A673 (cell line): ENCODE measurements around the gene SSNA1. TPM values are rescaled to one million over a fixed set of nuclear protein-coding genes. Genes with fewer than 3 reads are reported as not detected.
A peak's percentile ranks its signal among the peaks of the same experiment; 100 is the strongest.

ENCODE experiments used
- BruUV-seq: library from RNA; stranded (reverse); fragments of 400-500 nt; replicated peaks from 2 replicates; lab custom pipeline; 2021; lab: Mats Ljungman, UMichigan
- CTCF ChIA-PET: fragments of 300-600 bp; sonication (Branson Sonifier 250); formaldehyde crosslinking; loops from one replicate; lab custom pipeline; 2022; ENCODE audit warnings: antibody characterized with exemption; lab: Charles Lee
- POLR2A ChIA-PET: fragments of 300-600 bp; sonication (Branson Sonifier 250); formaldehyde crosslinking; loops from one replicate; lab custom pipeline; 2022; ENCODE audit warnings: antibody characterized with exemption; ENCODE audit not compliant: low non-redundant PET; lab: Charles Lee
- DNase-seq: peaks from one replicate; pipeline ENCODE4 v3.0.0-alpha.2; 2015; ENCODE audit warnings: low spot score
- H3K27ac ChIP-seq: fragments of 200-600 bp; sonication (generic); 2 replicates; pipeline ENCODE4 v1.5.1; 2016; ENCODE audit warnings: mixed run types, low read depth, mild to moderate bottlenecking, mixed read lengths, antibody characterized with exemption, low read length; ENCODE audit not compliant: poor library complexity, severe bottlenecking
- H3K27me3 ChIP-seq: fragments of 200-600 bp; sonication (generic); replicated peaks from 2 replicates; pipeline ENCODE4 v1.6.1; 2017; ENCODE audit warnings: mixed run types, low read depth, mild to moderate bottlenecking, mixed read lengths, antibody characterized with exemption, low read length; ENCODE audit not compliant: insufficient read depth, poor library complexity
- H3K36me3 ChIP-seq: fragments of 200-600 bp; sonication (generic); 2 replicates; pipeline ENCODE4 v1.6.1; 2016; ENCODE audit warnings: mixed run types, mild to moderate bottlenecking, mixed read lengths, antibody characterized with exemption, low read length; ENCODE audit not compliant: insufficient read depth, poor library complexity, severe bottlenecking
- H3K4me1 ChIP-seq: fragments of 200-600 bp; sonication (generic); 2 replicates; pipeline ENCODE4 v1.6.1; 2017; ENCODE audit warnings: mixed run types, mild to moderate bottlenecking, mixed read lengths, antibody characterized with exemption, low read length; ENCODE audit not compliant: insufficient read depth, poor library complexity, severe bottlenecking
- H3K4me3 ChIP-seq: fragments of 200-600 bp; sonication (generic); 2 replicates; pipeline ENCODE4 v1.5.1; 2016; ENCODE audit warnings: low read depth, mixed run types, mild to moderate bottlenecking, mixed read lengths, low read length; ENCODE audit not compliant: poor library complexity, severe bottlenecking
- H3K9me3 ChIP-seq: fragments of 200-600 bp; sonication (generic); 2 replicates; pipeline ENCODE4 v1.6.1; 2016; ENCODE audit warnings: mixed run types, low read depth, mild to moderate bottlenecking, mixed read lengths, antibody characterized with exemption, low read length; ENCODE audit not compliant: poor library complexity, severe bottlenecking
- CTCF ChIP-seq: fragments of 300-800, 200-600 bp; sonication (generic); conservative IDR thresholded peaks from 2 replicates; pipeline ENCODE4 v1.5.1; 2017; ENCODE audit warnings: low read depth, mild to moderate bottlenecking, antibody characterized with exemption, low read length, moderate library complexity, mixed read lengths
- EZH2 ChIP-seq: fragments of 200-600 bp; sonication (generic); IDR thresholded peaks from 2 replicates; pipeline ENCODE4 v1.6.1; 2017; ENCODE audit warnings: borderline replicate concordance, low read depth, mild to moderate bottlenecking, mixed read lengths, antibody characterized with exemption, low read length; ENCODE audit not compliant: poor library complexity, severe bottlenecking
- intact Hi-C: fragments of 100-400 bp; cut with micrococcal nuclease; formaldehyde crosslinking; loops from one replicate; pipeline ENCODE4 v1.10.0; 2022; ENCODE audit not compliant: unreplicated experiment
- total RNA-seq: library from RNA; stranded (reverse); gene quantifications from 2 replicates; pipeline ENCODE4 v1.2.3, GENCODE V29; 2021

The SSNA1 gene
- total RNA-seq, 1 experiment from 2014 or later = 87.3 TPM

- Histone ChIP-seq H3K36me3 (no peaks in the 10 kb centered on the region), H3K4me3 (peak overlapping the region; percentile 72), H3K4me1 (peaks cover 9% of the 10 kb centered on the region), H3K27ac (peak overlapping the region; percentile 67), H3K9me3 (no peaks in the 10 kb centered on the region), H3K27me3 (no peaks in the 10 kb centered on the region)
- DNase-seq = no peak
- BruUV-seq = no TSS peak
- POLR2A ChIA-PET = no interaction called here
- intact Hi-C loops = loop anchor here (5.0 kb wide), 1 partner anchor 429 kb away; the partner anchor contains the start of gene TMEM141
- TF ChIP-seq EZH2 (no peak), CTCF (no peak)
- CTCF ChIA-PET = no interaction called here
These were observed 33.1 kb downstream of the SSNA1 start for GRCh38 chr9:137221506-137222111.

DNA sequence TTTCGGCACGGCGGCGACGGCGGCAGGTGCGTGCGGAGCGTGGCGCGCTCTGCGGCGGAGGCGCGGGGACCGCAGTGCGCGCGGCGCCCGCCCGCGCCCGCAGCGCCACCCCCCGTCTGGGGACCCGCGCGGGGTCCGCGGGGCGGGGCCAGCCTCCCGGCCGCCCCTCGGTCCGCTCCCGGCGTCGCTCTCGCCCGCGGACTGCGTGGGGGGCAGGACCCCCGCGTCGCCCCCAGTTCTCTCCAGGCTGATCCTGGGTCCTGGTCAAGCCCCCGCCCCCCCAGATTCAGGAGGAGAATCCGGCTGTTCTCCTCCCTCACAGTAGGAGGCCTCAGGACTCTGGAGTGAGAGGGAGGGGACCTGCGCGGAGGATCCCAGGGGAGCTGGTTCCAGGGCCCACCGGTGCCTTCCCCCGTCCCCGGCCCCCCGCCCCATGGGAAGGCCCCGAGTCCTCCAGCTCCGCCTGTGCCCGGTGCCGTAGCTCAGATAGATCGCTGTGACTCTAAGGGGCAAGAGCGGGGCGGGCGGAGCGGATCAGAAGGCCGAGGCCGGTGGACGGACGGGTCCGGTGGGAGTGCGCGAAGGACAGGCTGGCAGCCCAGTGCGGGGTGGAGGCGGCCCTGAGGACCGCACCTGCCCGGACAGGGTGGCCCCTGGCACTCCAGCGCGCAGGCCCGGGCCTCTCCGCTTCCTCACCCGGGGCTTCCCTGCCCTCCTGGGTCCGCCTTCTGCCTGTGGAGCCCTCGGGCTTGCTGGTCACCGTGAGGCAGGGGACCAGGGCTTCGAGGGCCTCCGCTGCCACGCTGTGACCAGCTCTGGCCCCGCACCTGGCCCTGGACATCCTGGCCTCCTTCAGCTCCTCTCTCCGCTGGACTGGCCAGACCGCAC lies 34.0 kb downstream of the SSNA1 start, which contains the start of gene RNF208:
Gene RNF208, minus strand, starts transcription at position 51 of the 888 bp plus-strand sequence. CDS start 1,028 bp downstream, outside the sequence.
- no peaks in the 10 kb centered on the region for H3K27me3 ChIP-seq
- no peaks in the 10 kb centered on the region for H3K36me3 ChIP-seq
- peak within 1 kb of the TSS; percentile 72 for H3K4me3 ChIP-seq
- DNase-seq = no peak
- POLR2A ChIA-PET = no interaction called here
- BruUV-seq = no TSS peak
- H3K4me1 ChIP-seq = peaks cover 9% of the 10 kb centered on the region
- TF ChIP-seq CTCF (no peak), EZH2 (no peak)
- peak within 1 kb of the TSS; percentile 67 for H3K27ac ChIP-seq
- intact Hi-C loops = loop anchor here (5.0 kb wide), 1 partner anchor 430 kb away; the partner anchor contains the start of gene TMEM141
- no peaks in the 10 kb centered on the region for H3K9me3 ChIP-seq
- CTCF ChIA-PET = interaction anchor here (0.5 to 1.7 kb wide), 5 partner anchors 12 to 224 kb away, joined by 3 to 22 read pairs (median 4); no protein-coding TSS in a partner anchor

DNA sequence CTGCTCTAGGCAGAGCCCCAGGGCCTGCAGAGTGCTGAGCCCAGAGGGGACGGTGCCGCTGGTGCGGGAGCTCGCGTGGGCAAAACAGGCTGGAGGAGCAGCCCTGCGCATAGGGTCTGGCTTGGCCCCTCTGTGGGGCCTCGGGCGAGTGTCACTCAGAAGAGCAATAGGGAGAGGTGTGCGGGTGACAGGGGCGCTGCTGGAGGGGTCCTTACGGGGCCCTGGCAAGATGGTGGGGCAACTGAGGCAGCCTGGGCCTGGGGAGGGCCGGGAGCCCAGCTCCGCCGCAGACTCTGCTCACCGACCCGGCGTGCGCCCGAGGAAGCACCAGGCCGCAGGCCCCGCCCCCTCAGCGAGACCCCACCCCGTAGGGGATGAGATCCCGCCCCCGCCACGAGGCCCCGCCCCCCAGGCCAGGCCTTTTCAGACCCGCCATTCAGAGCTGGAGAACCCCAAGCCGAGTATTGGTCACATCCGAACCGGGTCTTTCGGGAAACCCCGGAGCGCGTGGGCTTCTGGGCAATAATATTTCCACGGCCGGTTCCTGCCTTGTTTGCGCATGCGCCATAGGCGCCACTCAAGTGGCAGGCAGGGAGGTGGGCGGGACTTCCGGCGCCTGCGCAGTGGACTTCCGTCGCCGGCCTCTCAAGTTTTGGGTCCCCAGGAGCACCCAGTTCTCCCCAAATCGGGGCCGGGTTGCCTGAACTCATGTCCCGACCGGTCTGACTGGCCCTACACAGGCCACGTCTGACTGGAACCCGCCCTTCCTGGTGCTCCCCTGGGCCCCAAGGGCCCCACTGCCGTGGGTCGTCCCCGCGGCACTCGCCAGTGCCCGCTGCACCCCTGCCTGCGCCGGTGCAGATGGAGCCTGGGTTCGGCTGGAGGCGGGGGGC lies 34.8 kb downstream of the SSNA1 start:
- peak; percentile 99 for DNase-seq

More for the DNA sequence above, 34.8 kb downstream of the SSNA1 start:
- ChIA-PET POLR2A (interaction anchor here (0.6 to 0.7 kb wide), 3 partner anchors 17 to 152 kb away, joined by 3 to 16 read pairs (median 9); no protein-coding TSS in a partner anchor), CTCF (interaction anchor here (0.6 to 1.7 kb wide), 9 partner anchors 9 to 339 kb away, joined by 3 to 22 read pairs (median 5); no protein-coding TSS in a partner anchor)
- H3K27me3 ChIP-seq = no peaks in the 10 kb centered on the region
- BruUV-seq = no TSS peak
- intact Hi-C loops = loop anchor here (5.0 kb wide), 1 partner anchor 431 kb away; the partner anchor contains the start of gene TMEM141
- peak overlapping the region; percentile 72 for H3K4me3 ChIP-seq
- no peaks in the 10 kb centered on the region for H3K36me3 ChIP-seq
- H3K27ac ChIP-seq = peak overlapping the region; percentile 87
- TF ChIP-seq CTCF (no peak), EZH2 (no peak)
- peaks cover 9% of the 10 kb centered on the region for H3K4me1 ChIP-seq
- no peaks in the 10 kb centered on the region for H3K9me3 ChIP-seq
